Neuronal stem cell (in vitro differentiated cells): Measurements from ENCODE around the gene PIP5K1C.

Source experiments
- DNase-seq: peaks from one replicate; pipeline ENCODE4 v3.0.0-alpha.2; 2013; ENCODE audit warnings: low spot score
- H2AFZ ChIP-seq: one replicate; pipeline ENCODE4 v1.6.1; 2013; ENCODE audit warnings: mild to moderate bottlenecking, low read length, inconsistent platforms
- H2AK5ac ChIP-seq: 2 replicates; pipeline ENCODE4 v1.6.1; 2013; ENCODE audit warnings: low read depth, mild to moderate bottlenecking, inconsistent platforms, low read length, moderate library complexity, mixed read lengths
- H2BK120ac ChIP-seq: 2 replicates; pipeline ENCODE4 v1.6.1; 2013; ENCODE audit warnings: low read depth, mild to moderate bottlenecking, inconsistent platforms, low read length, moderate library complexity, mixed read lengths
- H2BK12ac ChIP-seq: one replicate; pipeline ENCODE4 v1.6.1; 2013; ENCODE audit warnings: low read length, inconsistent platforms
- H2BK15ac ChIP-seq: 2 replicates; pipeline ENCODE4 v1.6.1; 2013; ENCODE audit warnings: mild to moderate bottlenecking, low read length, inconsistent platforms, mixed read lengths
- H2BK5ac ChIP-seq: one replicate; pipeline ENCODE4 v1.6.1; 2013; ENCODE audit warnings: inconsistent platforms, mild to moderate bottlenecking, low read length, moderate library complexity
- H3K14ac ChIP-seq: one replicate; pipeline ENCODE4 v1.6.1; 2013; ENCODE audit warnings: low read length, inconsistent platforms
- H3K18ac ChIP-seq: 2 replicates; pipeline ENCODE4 v1.6.1; 2013; ENCODE audit warnings: low read length, inconsistent platforms
- H3K23ac ChIP-seq: 2 replicates; pipeline ENCODE4 v1.6.1; 2013; ENCODE audit warnings: low read depth, mild to moderate bottlenecking, mixed read lengths, low read length, inconsistent platforms; ENCODE audit not compliant: poor library complexity
- H3K27ac ChIP-seq: replicated peaks from 3 replicates; pipeline ENCODE4 v1.5.1; 2013; ENCODE audit warnings: low read length, inconsistent platforms
- H3K27me3 ChIP-seq, 3 experiments: 2 replicates each; pipeline ENCODE4 v1.6.1; 2013; ENCODE audit warnings: low read length in 3 of 3, mild to moderate bottlenecking in 2 of 3, inconsistent platforms in 1 of 3, low read depth in 1 of 3, mixed read lengths in 1 of 3, moderate library complexity in 1 of 3; ENCODE audit not compliant: control insufficient read depth in 3 of 3, insufficient read depth in 3 of 3
- H3K36me3 ChIP-seq, 2 donors: replicated peaks in 1 of 2; 2 replicates each; pipeline ENCODE4 v1.6.1; 2013; ENCODE audit warnings: low read length in 2 of 2; ENCODE audit not compliant: control insufficient read depth in 2 of 2, insufficient read depth in 2 of 2
- H3K4ac ChIP-seq: 2 replicates; pipeline ENCODE4 v1.6.1; 2013; ENCODE audit warnings: inconsistent platforms, mild to moderate bottlenecking, low read length, moderate library complexity
- H3K4me1 ChIP-seq, 2 donors: 1 replicate in 1 of 2; 2 replicates in 1 of 2; pipeline ENCODE4 v1.6.1; 2013; ENCODE audit warnings: low read length in 2 of 2, low read depth in 1 of 2; ENCODE audit not compliant: control insufficient read depth in 2 of 2, insufficient read depth in 1 of 2
- H3K4me2 ChIP-seq: one replicate; pipeline ENCODE4 v1.6.1; 2013; ENCODE audit warnings: mild to moderate bottlenecking, low read length, inconsistent platforms; ENCODE audit not compliant: insufficient read depth, poor library complexity, severe bottlenecking
- H3K4me3 ChIP-seq, 2 donors: 2 replicates each; pipeline ENCODE4 v1.5.1; 2013; ENCODE audit warnings: low read length in 2 of 2, mild to moderate bottlenecking in 2 of 2, inconsistent platforms in 1 of 2, moderate library complexity in 1 of 2
- H3K79me1 ChIP-seq: one replicate; pipeline ENCODE4 v1.6.1; 2013; ENCODE audit warnings: low read depth, mild to moderate bottlenecking, inconsistent platforms, low read length, moderate library complexity
- H3K9ac ChIP-seq: one replicate; pipeline ENCODE4 v1.6.1; 2013; ENCODE audit warnings: mild to moderate bottlenecking, low read depth, low read length, inconsistent platforms; ENCODE audit not compliant: poor library complexity
- H3K9me3 ChIP-seq, 2 donors: replicated peaks in 1 of 2; 2 replicates each; pipeline versions ENCODE3 to v1.6.1; 2013; ENCODE audit warnings: low read length in 2 of 2, mild to moderate bottlenecking in 2 of 2, inconsistent platforms in 1 of 2, low read depth in 1 of 2, mixed read lengths in 1 of 2, moderate library complexity in 1 of 2; ENCODE audit not compliant: control insufficient read depth in 2 of 2, insufficient read depth in 1 of 2
- H4K8ac ChIP-seq: one replicate; pipeline ENCODE4 v1.6.1; 2013; ENCODE audit warnings: low read depth, mild to moderate bottlenecking, inconsistent platforms, low read length, moderate library complexity
- H4K91ac ChIP-seq: one replicate; pipeline ENCODE4 v1.6.1; 2013; ENCODE audit warnings: low read length, low read depth, mild to moderate bottlenecking, inconsistent platforms; ENCODE audit not compliant: poor library complexity
- WGBS, 2 donors: extraction: QIAGEN DNeasy Blood & Tissue Kit; methylation state at CpG; one replicate each; pipeline ENCODE4 v1.1.7; 2013; ENCODE audit warnings: missing lambda C conversion rate in 2 of 2, mixed read lengths in 1 of 2; ENCODE audit not compliant: insufficient read length in 2 of 2, insufficient replicate concordance in 1 of 2; ENCODE audit errors: extremely low coverage in 2 of 2; 5-methylcytosine and 5-hydroxymethylcytosine counted together

PIP5K1C gene

GRCh38 chr19:3658870-3659745 is 41.2 kb downstream of the PIP5K1C start:
- Histone ChIP-seq H3K9me3 (peaks cover 0 to 6% of the 10 kb centered on the region in 2 donors), H3K9ac (no peak overlapping the region), H3K4me3 (no peak overlapping the region), H3K14ac (peak overlapping the region; percentile 38), H4K8ac (no peak overlapping the region), H2BK5ac (no peak overlapping the region), H3K18ac (no peak overlapping the region), H3K4me1 (no peaks in the 10 kb centered on the region), H2AK5ac (no peak overlapping the region), H2BK12ac (no peak overlapping the region), H2BK15ac (no peak overlapping the region), H3K27ac (no peak overlapping the region), H3K27me3 (no peaks in the 10 kb centered on the region), H4K91ac (no peak overlapping the region), H2AFZ (no peak overlapping the region), H3K4ac (no peak overlapping the region), H3K23ac (no peak overlapping the region), H3K79me1 (peaks cover 6% of the 10 kb centered on the region), H2BK120ac (no peak overlapping the region), H3K36me3 (peaks cover 45 to 78% of the 10 kb centered on the region in 2 donors), H3K4me2 (no peak overlapping the region)
- no CpG with 5 or more reads among the region's 37 CpGs for WGBS, 2 donors
- no peak for DNase-seq

- Histone ChIP-seq H3K9me3 (peaks cover 0 to 4% of the 10 kb centered on the region in 2 donors), H3K27me3 (no peaks in the 10 kb centered on the region), H3K23ac (peak overlapping the region; percentile 80), H4K91ac (peak overlapping the region; percentile 53), H3K36me3 (peaks cover 43 to 77% of the 10 kb centered on the region in 2 donors), H4K8ac (no peak overlapping the region), H2BK120ac (no peak overlapping the region), H3K4me2 (peak overlapping the region; percentile 2), H3K4ac (no peak overlapping the region), H3K18ac (no peak overlapping the region), H3K4me1 (no peaks in the 10 kb centered on the region), H2BK15ac (no peak overlapping the region), H3K14ac (peak overlapping the region; percentile 38), H2AFZ (no peak overlapping the region), H3K9ac (no peak overlapping the region), H3K79me1 (peaks cover 6% of the 10 kb centered on the region), H3K27ac (no peak overlapping the region), H2BK5ac (no peak overlapping the region), H3K4me3 (no peak overlapping the region), H2BK12ac (no peak overlapping the region), H2AK5ac (no peak overlapping the region)
- DNase-seq: no peak
- no CpG with 5 or more reads among the region's 39 CpGs for WGBS, 2 donors
Measured at GRCh38 chr19:3658004-3658869, 42.0 kb downstream of the PIP5K1C start.

GRCh38 chr19:3657395-3657769 is 42.9 kb downstream of the PIP5K1C start:
- no peak overlapping the region for H2BK12ac ChIP-seq
- WGBS, 2 donors: no CpG with 5 or more reads among the region's 16 CpGs
- no peak overlapping the region for H3K18ac ChIP-seq
- no peak overlapping the region for H4K91ac ChIP-seq
- no peak overlapping the region for H3K4me2 ChIP-seq
- H3K23ac ChIP-seq: no peak overlapping the region
- no peak overlapping the region for H3K14ac ChIP-seq
- H3K27ac ChIP-seq: no peak overlapping the region
- H2AFZ ChIP-seq: no peak overlapping the region
- H3K4ac ChIP-seq: no peak overlapping the region
- no peak overlapping the region for H3K9ac ChIP-seq
- H3K4me3 ChIP-seq: no peak overlapping the region
- no peaks in the 10 kb centered on the region for H3K4me1 ChIP-seq
- DNase-seq: no peak
- H2AK5ac ChIP-seq: no peak overlapping the region
- peaks cover 49 to 83% of the 10 kb centered on the region in 2 donors for H3K36me3 ChIP-seq
- no peak overlapping the region for H4K8ac ChIP-seq
- no peak overlapping the region for H2BK120ac ChIP-seq
- H3K79me1 ChIP-seq: peaks cover 6% of the 10 kb centered on the region
- no peak overlapping the region for H2BK5ac ChIP-seq
- H2BK15ac ChIP-seq: no peak overlapping the region
- peaks cover 0 to 4% of the 10 kb centered on the region in 2 donors for H3K9me3 ChIP-seq
- H3K27me3 ChIP-seq: no peaks in the 10 kb centered on the region
